Left kidney (tissue), 2 donors: ENCODE measurements around the gene LIPC. TPM values are rescaled to one million over a fixed set of nuclear protein-coding genes. Genes with fewer than 3 reads are reported as not detected.
A peak's percentile ranks its signal among the peaks of the same experiment; 100 is the strongest.

Experiments used
- DNase-seq: peaks from one replicate; pipeline ENCODE4 v3.0.0-alpha.2; 2013
- polyA plus RNA-seq: library from polyadenylated mRNA; unstranded; fragments of 120-200 nt; gene quantifications from one replicate; pipeline ENCODE4 v1.2.1, GENCODE V29; 2013; ENCODE audit not compliant: insufficient read length

The LIPC gene
- polyA plus RNA-seq, 1 donor: 15.6 TPM

DNA sequence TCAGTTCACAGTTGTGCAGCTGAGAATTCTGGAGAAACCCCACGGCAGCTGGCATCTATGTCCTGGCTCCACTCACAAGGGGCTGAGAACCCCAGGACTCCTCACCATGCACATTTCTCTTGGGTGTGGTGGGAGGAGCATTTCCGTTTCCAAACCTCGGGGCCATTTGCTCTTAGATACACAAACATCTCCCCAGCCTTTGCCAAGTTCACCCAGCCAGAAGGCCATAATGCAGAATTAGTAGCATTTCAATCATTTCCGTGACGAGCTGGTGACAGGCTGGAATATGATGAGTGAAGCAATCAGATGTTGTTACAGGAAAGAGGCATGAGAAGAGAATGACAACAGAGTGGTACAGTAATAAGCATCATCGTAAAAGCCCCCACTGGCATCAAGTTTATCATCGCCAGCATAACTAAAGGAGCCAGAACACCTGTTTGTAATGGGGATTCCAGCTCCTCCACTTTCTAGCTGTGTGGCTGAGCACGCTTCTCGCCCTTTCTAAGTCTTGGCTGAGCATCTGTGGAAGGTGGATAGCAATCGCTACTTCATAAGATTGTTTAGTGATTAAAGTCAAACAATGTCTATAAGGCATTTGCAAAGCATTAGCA is 82.0 kb downstream of the LIPC start:
- no peak for DNase-seq

DNA sequence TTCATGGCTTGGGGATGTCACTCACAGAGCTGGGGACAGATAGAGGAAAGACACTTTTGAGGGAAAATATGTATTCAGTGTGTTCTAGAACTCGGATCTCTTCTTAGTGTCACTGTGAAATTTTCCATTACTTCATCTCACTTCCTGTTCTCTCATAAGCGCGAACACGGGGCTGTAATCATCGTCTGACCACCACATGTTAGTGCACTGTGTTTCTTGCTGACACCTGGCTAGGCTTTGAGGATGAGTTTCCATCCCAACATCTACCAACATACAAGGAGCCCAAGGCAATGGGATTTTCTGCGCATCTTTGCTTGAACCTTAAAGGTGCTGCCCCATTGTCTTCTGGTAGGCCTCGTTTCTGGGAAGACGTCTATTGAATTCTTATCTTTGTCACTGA is 84.0 kb downstream of the LIPC start:
- DNase-seq: no peak

DNA sequence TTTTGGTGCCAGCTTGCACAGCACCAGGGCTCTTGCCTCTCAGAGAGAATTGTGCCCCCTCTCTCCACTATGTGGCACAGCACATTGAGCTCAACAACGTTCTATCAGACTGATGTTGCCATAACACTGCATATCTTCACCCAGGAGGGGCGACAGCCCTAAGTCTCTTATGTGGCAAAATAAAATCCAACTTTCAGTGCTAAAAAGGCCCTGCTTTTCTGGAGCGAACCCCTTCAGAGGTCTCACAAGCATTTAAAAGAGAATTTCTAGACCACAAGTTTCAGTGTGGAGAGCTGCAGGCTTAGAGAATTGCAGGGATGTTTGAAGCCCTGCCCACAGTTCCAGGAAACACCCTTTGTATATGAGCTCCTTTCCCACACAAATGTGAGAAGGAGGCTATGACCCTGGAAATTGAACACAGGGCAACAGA is 85.5 kb downstream of the LIPC start:
- no peak for DNase-seq

DNA sequence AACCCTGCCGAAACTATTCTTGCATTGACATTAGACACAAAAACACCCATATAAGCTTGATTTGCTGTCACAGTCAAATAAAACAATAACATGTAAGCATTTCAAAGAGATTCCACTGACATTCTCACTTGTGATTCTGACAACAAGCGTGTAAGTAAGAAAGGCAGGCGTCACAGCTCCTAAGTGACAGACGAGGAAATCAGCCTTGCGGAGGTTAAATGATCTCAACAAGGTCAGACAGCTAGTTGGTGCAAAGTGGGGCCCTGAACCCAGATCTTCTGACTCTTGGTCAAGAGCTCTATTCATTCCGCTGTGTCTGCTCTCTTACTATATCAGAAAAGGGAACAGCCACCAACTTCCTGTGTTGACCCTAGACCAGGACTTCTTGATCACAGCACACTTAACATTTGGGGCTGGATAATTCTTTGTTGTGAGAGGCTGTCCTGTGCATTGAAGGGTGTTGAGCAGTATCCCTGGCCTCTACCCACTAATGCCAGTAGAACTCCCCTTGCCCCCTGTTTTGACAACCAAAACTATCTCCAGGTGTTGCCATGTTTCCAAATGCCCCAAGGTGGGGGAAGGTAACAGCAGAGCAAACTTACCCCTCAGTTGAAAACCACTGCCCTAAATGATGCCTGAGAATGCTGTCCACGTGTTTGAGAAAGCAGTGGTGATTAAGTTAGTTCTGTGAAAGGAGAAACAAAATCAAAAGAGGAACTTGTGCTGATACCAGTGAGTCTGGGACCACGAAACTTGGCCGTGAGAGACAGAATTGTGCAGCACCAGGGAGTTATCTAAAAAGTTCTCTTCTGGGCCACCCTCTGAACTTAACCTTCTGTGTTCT is 86.1 kb downstream of the LIPC start:
- DNase-seq: no peak

DNA sequence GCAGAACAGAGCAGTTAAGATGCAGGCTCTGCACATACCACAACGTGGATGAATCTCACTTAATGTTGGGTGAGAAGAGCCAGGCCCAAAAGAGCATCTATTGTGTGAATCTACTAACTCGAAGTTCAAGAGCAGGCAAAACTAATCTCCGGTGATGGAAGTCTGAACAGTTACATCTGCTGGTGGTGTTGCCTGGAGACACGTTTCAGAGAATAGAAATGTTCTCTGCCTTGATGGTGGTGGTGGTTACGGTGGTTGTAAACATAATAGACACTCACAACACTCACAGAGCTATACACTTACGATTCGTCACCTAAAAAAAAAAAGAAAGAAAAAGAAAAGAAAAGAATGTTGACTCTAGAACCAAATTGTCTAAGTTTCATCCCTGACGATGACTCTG is 86.8 kb downstream of the LIPC start:
- no peak for DNase-seq

DNA sequence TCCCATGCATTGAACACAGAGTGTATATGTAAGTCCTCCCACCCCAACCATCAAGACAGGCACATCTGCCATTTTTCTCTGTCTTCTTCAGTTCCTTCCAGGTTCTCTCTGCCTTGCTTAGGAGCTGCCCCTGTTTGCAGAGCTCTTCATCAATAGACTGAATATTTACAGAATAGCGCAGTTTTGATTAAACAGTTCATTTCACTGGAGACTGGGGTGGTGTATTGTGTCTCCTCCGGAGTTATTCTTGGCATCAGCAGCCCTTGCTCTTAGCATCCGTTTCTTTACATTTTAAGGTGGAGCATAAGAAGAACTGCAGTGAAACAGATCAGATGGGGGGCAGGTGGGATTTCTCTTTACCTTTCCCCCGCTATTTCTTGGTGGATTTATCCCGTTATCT is 87.7 kb downstream of the LIPC start:
- DNase-seq: no peak

DNA sequence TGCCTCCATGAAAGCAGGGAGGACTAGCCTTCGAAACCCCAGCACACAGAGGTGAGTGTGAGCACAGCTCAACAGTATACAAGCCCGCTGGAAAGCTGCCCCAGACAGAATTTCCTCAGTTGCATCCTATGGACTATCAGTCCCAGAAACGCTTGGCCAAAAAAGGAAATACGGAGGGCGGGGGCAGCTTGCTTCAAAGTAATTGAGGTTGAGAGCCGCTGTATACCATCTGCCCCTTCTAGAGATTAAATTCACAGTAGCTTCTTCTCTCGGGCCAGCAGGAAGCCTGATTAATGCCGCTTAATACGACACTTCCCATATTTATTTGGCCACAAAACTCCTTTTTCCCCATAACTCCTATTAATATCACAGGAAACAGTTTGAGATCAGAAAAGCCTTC is 88.7 kb downstream of the LIPC start:
- DNase-seq: no peak

DNA sequence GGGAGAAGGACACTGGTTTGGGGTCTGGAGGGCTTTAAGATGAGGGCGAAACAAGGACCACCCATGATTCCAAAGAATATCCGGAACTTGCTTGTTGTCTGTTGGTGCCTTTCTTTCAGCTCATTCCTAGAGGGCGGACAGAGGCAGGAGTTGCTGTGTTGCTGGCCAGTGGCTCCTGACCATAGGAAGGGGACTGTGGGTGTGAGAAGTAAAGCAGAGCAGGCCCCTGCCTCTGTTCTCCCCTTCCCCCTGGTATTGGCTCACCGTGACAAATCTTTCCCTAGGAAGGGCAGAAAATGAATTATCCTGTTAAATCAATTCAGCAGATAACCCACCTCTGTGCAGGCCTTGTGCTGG is 89.1 kb downstream of the LIPC start:
- no peak for DNase-seq

DNA sequence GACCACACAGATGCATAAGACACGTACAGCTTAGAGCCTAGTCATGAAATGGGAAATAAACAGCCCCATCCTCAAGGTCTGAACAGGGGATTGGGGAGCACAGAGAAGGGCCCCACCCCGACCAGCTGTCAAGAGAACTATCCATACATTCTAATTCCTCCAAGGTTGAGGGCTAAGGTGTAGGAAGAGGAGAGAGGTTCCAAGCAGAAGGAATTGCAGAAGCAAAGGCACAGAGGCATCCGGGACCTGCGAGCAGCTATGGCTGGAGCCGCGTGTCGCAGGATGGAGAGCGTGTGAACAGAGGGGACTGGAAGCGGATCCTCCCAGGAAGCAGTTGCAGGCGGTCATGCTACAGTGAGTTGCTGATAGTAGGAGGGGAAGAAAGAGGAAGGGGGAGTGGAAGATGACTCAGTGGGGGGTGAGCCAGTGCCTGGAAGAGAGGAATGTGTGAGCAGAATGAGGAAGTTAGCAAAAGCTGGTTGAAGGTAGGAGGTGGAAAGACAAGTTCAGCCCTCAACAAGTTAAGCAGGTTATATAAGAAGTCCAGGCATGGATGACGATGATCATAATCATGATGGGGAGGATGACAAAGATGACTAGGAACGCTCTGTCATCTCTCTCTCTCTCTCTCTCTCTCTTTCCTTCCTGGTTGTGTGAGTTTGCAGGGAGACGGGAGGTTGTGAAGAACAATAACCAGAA is 89.7 kb downstream of the LIPC start:
- peak; percentile 79 for DNase-seq

DNA sequence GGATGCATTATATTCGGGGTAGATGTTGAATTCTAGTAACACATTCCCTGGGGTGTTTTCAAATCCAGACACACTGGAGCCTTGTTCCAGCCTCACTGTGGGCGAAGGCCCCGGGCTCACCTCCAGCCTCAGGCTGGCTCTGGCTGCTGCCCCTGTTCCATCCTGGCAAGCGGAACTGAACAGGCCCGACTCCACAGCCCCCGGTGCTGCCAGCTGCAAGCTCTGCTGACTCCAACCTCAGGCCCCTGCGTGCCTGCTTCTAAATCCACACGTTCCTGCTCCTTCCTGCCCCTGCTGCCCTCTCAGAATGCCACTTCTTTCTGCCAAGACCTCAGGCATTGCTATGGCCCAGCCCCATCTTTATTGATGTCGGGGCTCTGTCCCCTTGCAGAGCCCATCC is 90.6 kb downstream of the LIPC start:
- no peak for DNase-seq

DNA sequence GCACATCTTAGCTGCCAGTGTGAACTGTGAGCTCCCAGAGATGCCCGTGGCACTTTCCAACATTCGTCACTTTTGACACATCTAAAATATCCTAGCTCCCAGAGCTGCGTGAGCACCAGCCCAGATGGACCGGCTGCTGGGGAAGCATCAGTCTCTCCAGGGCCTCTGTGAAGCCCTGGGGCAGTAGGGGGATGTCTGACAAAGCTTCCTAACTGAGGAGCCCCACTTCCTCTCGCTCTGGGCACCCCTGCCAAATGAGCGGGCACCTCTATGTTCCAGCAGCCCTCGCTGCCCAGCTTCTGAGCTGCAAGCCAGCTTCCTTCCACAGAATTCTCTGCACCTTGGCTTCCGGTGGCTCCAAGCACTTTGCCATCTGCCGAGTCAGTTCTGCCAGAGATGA is 91.1 kb downstream of the LIPC start:
- DNase-seq: no peak

DNA sequence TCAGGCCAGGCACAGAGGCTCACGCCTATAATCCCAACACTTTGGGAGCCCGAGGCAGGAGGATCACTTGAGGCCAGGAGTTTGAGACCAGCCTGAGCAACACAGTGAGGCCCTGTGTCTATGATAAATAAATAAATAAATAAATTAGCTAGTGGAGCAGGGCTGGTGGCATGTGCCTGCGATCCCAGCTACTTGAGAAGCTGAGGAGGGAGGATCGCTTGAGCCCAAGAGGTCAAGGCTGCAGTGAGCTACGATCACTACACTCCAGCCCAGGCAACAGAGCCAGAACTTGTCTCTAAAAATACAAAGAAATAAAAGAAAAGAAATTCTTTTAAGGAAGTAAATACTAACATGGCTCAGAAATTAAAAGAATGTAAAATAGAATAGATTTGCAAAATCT is 91.8 kb downstream of the LIPC start:
- no peak for DNase-seq

DNA sequence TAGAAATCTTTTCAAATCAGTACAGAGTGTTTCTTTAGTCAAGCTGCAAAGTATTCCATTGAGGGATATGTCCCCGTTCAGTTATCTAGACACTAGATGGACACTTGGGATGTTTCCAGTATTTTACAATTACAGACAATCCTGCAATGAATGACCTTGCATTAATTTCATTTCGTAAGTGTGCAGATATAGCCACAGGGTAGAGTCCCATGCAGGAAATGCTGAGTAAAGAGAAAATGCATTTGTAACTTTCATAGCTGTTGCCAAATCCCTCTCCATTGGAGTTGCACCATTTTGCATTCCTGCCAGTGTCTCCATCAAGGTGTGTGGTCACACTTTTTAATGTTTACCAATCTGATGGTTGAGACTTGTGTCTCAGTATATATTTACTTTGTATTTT is 92.5 kb downstream of the LIPC start:
- no peak for DNase-seq

DNA sequence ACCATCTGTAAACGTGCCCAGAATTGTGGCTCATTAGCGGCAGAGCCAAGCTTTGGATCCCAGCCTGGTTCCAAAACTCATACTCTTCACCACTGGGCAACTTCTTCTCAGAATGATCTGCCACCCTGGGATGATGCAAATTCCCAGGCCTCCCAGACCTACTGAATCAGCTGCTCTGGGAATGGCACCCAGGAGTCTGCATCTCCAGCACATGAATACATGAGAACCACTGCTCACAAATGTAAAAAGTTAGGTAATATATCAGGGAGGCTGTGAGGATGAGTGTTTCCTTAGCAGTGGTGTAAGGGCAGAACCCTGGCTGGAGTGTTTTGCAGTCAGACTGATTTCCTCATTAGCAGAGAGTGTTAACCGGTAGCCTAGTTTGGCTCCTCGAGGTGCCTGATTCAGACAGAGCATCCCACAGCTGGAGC is 94.2 kb downstream of the LIPC start:
- no peak for DNase-seq

DNA sequence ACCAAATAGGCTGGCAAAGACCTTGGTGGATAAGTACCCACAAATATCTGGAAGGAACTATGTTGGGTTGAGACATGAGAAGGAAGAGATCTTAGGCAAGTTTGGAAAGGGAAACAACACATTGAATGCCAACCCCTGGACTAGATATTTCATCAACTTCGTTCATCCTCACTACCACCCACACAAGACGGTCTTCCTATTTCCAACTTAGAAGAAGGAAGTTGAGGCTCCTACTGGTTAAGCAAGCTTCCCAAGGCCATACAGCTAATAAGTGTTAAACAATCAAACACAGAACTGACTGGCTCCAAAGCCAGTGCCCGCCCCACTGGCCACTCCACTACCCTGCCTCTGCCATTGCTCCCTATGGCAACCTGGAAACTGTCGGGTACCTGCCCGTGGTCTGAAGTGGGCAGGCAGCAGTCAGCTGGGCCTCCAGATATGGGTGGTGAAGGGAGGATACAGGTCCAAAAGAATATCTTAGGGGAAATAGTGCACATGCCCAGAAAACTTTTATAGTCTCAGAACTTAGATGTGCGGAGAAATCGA is 94.9 kb downstream of the LIPC start:
- DNase-seq: no peak

DNA sequence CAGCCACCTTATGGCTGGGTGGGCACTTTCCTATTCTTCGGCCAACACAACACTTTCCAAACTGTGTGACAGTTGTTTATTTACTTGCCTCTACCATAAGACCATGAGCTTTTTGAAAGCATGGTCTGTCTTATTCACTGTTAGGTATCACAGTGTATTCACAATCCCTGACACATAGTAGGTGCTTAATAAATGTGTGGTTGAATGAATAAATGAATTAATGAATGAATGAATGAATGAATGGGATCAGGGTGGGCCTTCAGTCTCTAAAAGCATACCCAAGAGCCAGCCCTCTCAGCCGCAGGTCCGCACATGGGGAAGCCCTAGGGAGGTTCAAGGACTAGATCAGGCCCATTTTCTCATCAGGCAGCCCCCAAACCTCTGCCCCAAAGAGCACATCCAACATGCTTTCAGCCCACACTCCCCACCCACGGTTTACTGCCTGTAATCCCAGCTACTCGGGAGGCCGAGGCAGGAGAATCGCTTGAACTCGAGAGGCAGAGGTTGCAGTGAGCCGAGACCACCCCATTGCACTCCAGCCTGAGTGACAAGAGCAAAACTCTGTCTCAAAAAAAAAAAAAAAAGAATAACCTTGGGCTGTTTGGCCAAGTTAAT is 95.9 kb downstream of the LIPC start:
- no peak for DNase-seq

DNA sequence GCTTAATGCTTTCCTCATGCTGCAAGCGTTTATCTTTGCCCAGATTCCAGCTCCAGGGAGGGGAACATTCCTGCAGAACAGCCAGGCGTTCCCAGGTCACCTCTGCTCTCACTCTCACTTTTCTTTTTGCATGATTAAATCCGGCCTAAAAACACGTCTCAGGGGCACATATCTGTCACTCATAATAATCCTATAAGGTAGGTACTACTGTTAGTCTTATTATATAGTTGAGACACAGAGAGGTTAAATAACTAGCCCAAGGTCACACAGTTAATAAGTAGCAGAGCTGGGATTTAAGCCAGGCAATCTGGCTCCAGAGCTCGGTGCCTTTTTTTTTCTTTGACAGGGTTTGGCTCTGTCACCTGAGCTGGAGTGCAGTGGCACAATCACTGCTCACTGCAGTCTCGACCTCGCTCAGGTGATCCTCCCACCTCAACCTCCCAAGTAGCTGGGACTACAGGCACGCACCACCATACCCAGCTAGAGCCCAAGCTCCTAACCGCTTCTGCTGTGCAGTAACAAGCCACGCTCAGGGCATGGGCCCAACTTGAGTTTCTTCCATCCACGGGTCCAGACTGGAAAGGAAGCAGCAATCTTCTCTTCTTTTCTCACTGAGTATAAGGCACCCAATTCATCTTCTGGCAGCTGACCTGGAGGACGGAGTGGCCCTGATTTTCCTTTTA is 96.5 kb downstream of the LIPC start:
- peak; percentile 74 for DNase-seq

DNA sequence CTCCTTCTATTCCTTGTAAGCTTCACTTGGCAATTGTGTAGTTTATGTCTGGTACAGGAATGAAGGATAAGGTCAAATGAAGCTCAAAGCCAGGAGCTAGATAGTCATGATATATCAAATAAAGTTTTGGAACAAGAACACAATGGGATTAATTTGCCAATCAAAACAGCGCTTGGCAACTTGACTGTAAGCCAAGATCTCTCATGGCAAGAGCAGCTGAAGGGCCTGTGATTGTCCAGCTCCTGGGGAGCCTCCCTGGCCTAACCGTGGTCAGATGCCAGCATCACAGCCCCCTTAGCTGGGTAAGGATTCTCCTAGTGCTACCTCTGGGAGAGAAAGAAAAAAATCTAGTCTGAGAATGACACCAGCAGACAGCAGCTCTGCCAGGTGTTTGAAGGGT is 97.2 kb downstream of the LIPC start:
- DNase-seq: no peak

DNA sequence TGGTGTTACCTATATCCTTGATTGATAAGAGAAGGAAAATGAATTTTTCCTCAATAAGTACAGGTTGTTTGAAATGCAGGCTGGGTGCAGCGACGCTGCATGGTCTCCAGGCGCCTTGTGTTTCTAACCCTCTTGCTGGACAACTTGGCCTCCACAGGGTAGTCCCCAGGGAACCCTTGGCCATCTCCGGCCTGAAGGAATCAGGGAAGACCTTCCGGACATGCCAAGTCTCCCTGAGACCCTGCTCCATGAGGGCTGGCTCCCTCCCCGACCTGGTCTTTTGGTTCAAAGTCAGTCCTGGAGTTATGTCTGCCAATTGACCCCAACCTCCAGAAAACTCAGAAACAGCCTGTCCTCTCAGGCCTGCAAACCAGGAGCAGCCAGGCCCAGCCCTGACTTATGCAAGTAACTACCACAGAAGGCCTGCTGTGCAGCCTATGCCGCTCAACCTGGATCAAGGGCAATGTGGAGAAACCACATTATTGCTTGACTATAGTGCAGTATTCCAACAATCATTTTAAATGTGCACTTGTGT is 98.3 kb downstream of the LIPC start:
- no peak for DNase-seq

DNA sequence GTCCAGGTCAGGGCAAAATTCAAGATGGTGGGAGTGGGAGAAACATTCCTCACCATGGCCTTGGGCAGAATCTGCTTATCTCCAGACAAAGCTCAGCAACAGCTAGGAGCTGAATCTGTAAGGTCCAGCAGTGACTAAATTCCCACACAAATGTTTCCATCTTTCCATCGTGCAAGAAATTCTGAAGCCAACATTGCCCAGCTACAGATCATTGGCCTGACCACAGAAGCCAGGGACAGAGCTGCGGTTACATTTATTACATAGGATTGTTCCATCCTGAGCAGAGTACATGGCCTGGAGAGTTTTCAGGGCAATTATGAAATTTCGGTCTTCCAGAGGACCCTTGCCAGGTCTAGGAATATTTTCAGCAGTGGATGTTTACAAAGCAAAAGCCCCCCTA is 100.3 kb downstream of the LIPC start:
- DNase-seq: no peak

DNA sequence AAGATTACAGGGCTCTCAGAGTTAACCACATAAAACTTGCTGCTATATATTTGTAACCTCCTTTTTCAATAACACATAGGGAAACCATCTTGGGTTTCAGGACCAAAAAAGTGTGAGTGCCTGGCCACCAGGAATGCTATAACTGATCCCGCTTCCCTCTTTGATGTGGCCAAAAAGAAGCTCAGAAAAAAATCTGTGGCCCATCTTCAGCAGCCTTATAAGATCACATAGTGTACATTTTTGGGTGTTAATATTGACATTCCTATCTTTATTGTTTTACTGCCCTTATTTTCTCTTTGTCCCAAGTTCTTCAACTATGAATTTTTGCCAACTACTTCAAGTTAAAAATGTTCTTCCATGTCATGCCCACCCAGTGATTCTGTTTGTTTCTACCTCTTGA is 102.8 kb downstream of the LIPC start:
- no peak for DNase-seq

DNA sequence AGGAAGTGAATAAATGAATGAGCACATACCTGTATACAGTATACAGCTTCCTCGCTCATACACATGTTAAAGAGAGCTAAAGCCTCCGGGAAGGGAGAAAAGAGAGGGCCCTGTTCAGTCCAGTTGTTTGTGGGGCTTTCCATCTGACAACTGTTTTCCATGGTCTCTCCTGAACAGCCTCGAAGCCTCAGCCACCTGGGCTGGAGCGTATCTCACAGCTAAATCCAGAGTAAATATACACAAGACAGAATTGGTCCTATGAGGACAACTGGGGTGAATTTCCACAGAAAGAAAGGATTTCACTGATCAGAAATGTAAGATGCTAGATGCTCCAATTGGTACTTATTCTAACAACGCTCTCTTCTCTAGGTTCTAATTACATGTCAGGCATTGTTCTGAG is 103.5 kb downstream of the LIPC start:
- no peak for DNase-seq
